HepG2 (cell line): Measurements from ENCODE around the gene SGPP1. TPM values are rescaled to one million over a fixed set of nuclear protein-coding genes. Genes with fewer than 3 reads are reported as not detected.

Experiments used
- ATF6 ChIP-seq: sonication (generic); formaldehyde crosslinking; conservative IDR thresholded peaks from 2 replicates; pipeline ENCODE4 v1.4.0; 2020; ENCODE audit warnings: missing genetic modification reagents
- GMEB1 ChIP-seq: sonication (generic); formaldehyde crosslinking; IDR thresholded peaks from 2 replicates; pipeline ENCODE4 v1.5.1; 2020; ENCODE audit warnings: missing genetic modification reagents, mild to moderate bottlenecking, borderline replicate concordance
- HNF4A ChIP-seq: sonication (generic); formaldehyde crosslinking; IDR thresholded peaks from 2 replicates; pipeline ENCODE4 v1.4.0; 2020; ENCODE audit warnings: missing genetic modification reagents
- LCORL ChIP-seq, 2 experiments: fragments of 450-650 bp in 1 of 2; sonication (generic) in 1 of 2; formaldehyde crosslinking in 1 of 2; IDR thresholded peaks; 2 replicates each; pipeline versions ENCODE4 v1.5.0 to v1.6.1; 2017 to 2020; ENCODE audit warnings: antibody characterized with exemption in 1 of 2, missing genetic modification reagents in 1 of 2
- PAWR ChIP-seq: sonication (generic); formaldehyde crosslinking; IDR thresholded peaks from 2 replicates; pipeline ENCODE4 v1.4.0; 2020; ENCODE audit warnings: missing genetic modification reagents, mild to moderate bottlenecking, borderline replicate concordance
- SALL2 ChIP-seq: sonication (generic); formaldehyde crosslinking; IDR thresholded peaks from 2 replicates; pipeline ENCODE4 v1.8.1; 2023; ENCODE audit warnings: mild to moderate bottlenecking, missing genetic modification reagents, inconsistent platforms
- ZBTB44 ChIP-seq: sonication (generic); formaldehyde crosslinking; IDR thresholded peaks from 2 replicates; pipeline ENCODE4 v1.4.0; 2020; ENCODE audit warnings: missing genetic modification reagents
- ZFX ChIP-seq: sonication (generic); formaldehyde crosslinking; IDR thresholded peaks from 2 replicates; pipeline ENCODE4 v1.4.0; 2020; ENCODE audit warnings: mild to moderate bottlenecking, low read depth, missing genetic modification reagents, moderate library complexity
- ZNF382 ChIP-seq: sonication (generic); formaldehyde crosslinking; IDR thresholded peaks from 2 replicates; pipeline ENCODE4 v1.5.0; 2020; ENCODE audit warnings: missing genetic modification reagents, mild to moderate bottlenecking, borderline replicate concordance
- ZNF580 ChIP-seq: IDR thresholded peaks from 2 replicates; pipeline ENCODE4 v1.6.1; 2016; ENCODE audit warnings: low read depth, borderline replicate concordance
- polyA plus RNA-seq, 8 experiments: library from polyadenylated mRNA; depleted of rRNA in 3 of 8; stranded (reverse) in 7 of 8; unstranded in 1 of 8; fragments of >200 nt; fragmentation: Illumina TruSeq in 4 of 8; extraction: Trizol in 4 of 8; gene quantifications; 2 replicates each; pipeline versions ENCODE4 v1.2.1 to v1.2.3, GENCODE V29; 2011 to 2016; ENCODE audit warnings: low read depth in 4 of 8, missing spikeins in 1 of 8, mixed read lengths in 1 of 8; ENCODE audit not compliant: insufficient read depth in 1 of 8
- total RNA-seq, 5 experiments: library from RNA; depleted of rRNA; stranded (reverse); fragments of >200 nt; fragmentation: Illumina TruSeq; extraction: Trizol; gene quantifications; 2 replicates each; pipeline ENCODE4 v1.2.3, GENCODE V29; 2016; ENCODE audit warnings: low read depth in 1 of 5
- TF ChIP-seq, protein P1 (sequence below), 2 experiments: sonication (generic) in 1 of 2; formaldehyde crosslinking in 1 of 2; IDR thresholded peaks; 2 replicates each; pipeline versions ENCODE4 v1.6.1 to v1.9.0; 2014 to 2022; ENCODE audit warnings: antibody characterized with exemption in 1 of 2, borderline replicate concordance in 1 of 2, inconsistent platforms in 1 of 2, low read depth in 1 of 2, missing genetic modification reagents in 1 of 2
- TF ChIP-seq, protein P2 (sequence below): sonication (generic); formaldehyde crosslinking; IDR thresholded peaks from 2 replicates; pipeline ENCODE4 v1.8.0; 2022; ENCODE audit warnings: mild to moderate bottlenecking, missing genetic modification reagents, moderate library complexity
- TF ChIP-seq, protein P3 (sequence below): sonication (generic); formaldehyde crosslinking; IDR thresholded peaks from 2 replicates; pipeline ENCODE4 v1.5.1; 2020; ENCODE audit warnings: mild to moderate bottlenecking, missing genetic modification reagents, moderate library complexity

The SGPP1 gene
- total and polyA plus RNA-seq, 2 of the 13 experiments (the other 11 are each of a cell fraction or from before 2014, with no cell fraction given) = 6.4 to 6.8 TPM

DNA sequence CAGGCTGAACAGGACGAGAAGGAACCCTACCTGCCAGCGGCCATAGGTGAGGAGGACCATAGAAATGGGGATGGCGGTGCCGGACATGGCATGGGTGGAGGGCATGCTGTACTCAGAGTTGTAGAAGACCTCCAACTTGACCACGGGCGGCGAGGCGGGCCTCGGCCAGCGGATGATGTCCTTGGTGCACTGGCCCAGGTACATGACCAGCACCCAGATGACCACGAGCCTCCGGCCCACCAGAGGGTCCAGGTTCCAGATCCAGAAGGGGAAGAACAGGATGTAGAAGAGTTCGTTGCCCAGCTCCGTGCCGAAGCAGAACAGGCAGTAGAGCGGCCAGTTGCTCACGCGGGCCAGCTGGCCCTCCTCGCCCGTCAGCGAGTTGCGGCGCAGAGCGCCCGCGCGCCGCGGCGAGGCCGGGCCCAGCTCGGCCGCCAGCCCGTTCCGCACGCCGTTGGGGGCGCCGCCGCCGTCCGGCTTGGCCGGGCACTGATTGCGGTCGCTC, 582 bp downstream of the SGPP1 start (continued):
- TF ChIP-seq, protein P1, sequence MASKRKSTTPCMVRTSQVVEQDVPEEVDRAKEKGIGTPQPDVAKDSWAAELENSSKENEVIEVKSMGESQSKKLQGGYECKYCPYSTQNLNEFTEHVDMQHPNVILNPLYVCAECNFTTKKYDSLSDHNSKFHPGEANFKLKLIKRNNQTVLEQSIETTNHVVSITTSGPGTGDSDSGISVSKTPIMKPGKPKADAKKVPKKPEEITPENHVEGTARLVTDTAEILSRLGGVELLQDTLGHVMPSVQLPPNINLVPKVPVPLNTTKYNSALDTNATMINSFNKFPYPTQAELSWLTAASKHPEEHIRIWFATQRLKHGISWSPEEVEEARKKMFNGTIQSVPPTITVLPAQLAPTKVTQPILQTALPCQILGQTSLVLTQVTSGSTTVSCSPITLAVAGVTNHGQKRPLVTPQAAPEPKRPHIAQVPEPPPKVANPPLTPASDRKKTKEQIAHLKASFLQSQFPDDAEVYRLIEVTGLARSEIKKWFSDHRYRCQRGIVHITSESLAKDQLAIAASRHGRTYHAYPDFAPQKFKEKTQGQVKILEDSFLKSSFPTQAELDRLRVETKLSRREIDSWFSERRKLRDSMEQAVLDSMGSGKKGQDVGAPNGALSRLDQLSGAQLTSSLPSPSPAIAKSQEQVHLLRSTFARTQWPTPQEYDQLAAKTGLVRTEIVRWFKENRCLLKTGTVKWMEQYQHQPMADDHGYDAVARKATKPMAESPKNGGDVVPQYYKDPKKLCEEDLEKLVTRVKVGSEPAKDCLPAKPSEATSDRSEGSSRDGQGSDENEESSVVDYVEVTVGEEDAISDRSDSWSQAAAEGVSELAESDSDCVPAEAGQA (IDR thresholded peaks at IDR 0.05; ENCODE audit: low read depth) = 0 out of 2 replicates have a peak, but pooled peaks have one; percentile 25
- TF ChIP-seq, protein P1 (CRISPR knock-in tag; IDR thresholded peaks at IDR 0.05; ENCODE audit: borderline replicate concordance) = no peak
- TF ChIP-seq HNF4A (CRISPR knock-in tag) = no peak
- no peak for TF ChIP-seq ATF6 (CRISPR knock-in tag)
- peak; percentile 68; the same call in 1 of the 2 replicates for TF ChIP-seq ZFX
- 0 out of 2 replicates have a peak, but pooled peaks have one; percentile 43 for TF ChIP-seq ZBTB44
- TF ChIP-seq, protein P2, sequence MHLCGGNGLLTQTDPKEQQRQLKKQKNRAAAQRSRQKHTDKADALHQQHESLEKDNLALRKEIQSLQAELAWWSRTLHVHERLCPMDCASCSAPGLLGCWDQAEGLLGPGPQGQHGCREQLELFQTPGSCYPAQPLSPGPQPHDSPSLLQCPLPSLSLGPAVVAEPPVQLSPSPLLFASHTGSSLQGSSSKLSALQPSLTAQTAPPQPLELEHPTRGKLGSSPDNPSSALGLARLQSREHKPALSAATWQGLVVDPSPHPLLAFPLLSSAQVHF = no peak
- TF ChIP-seq PAWR = no peak
- no peak for TF ChIP-seq SALL2 (CRISPR knock-in tag)
- TF ChIP-seq GMEB1 = no peak
- TF ChIP-seq ZNF382 (CRISPR knock-in tag) = no peak
- no peak for TF ChIP-seq LCORL (IDR thresholded peaks at IDR 0.05)
- TF ChIP-seq LCORL (CRISPR knock-in tag; IDR thresholded peaks at IDR 0.05) = no peak
- 0 out of 2 replicates have a peak, but pooled peaks have one; percentile 10 for TF ChIP-seq ZNF580 (CRISPR knock-in tag)
- TF ChIP-seq, protein P3, sequence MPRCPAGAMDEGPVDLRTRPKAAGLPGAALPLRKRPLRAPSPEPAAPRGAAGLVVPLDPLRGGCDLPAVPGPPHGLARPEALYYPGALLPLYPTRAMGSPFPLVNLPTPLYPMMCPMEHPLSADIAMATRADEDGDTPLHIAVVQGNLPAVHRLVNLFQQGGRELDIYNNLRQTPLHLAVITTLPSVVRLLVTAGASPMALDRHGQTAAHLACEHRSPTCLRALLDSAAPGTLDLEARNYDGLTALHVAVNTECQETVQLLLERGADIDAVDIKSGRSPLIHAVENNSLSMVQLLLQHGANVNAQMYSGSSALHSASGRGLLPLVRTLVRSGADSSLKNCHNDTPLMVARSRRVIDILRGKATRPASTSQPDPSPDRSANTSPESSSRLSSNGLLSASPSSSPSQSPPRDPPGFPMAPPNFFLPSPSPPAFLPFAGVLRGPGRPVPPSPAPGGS (CRISPR knock-in tag) = no peak
